ENCODE results near the gene FBXO8.
"Not testable (repeated sequence)": the region's sequence is repeated elsewhere in the genome, so short reads cannot be mapped to it uniquely, and the experiment has no call there.

The FBXO8 gene

DNA sequence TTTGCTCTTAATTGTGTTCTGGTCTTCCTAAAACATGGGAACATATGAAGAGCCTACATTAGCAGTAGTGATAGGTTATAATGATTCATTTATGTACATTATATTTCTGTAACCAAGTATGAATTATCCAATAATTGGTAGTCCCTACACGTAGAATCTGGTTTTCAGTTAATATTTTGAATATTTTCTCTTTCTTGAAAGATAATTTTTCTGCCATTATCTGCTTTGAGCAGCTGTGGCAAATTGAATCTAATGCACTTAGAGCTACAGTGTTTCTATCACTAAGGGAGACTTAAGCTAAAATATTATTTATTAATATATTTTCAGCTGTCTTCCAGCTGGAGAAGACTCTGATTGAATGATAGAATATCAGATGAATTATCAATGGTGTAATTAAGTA, 21.2 kb upstream of the FBXO8 start:
- Mint-ChIP-seq H3K9me3 (no peaks in the 10 kb centered on the region), H3K36me3 (peaks cover 56% of the 10 kb centered on the region), H3K27ac (no peak overlapping the region), H3K4me1 (no peaks in the 10 kb centered on the region), H3K4me3 (no peak overlapping the region)
- ATAC-seq, result no peak
- no peak for DNase-seq (ENCODE audit: low spot score in 2 of 2)

DNA sequence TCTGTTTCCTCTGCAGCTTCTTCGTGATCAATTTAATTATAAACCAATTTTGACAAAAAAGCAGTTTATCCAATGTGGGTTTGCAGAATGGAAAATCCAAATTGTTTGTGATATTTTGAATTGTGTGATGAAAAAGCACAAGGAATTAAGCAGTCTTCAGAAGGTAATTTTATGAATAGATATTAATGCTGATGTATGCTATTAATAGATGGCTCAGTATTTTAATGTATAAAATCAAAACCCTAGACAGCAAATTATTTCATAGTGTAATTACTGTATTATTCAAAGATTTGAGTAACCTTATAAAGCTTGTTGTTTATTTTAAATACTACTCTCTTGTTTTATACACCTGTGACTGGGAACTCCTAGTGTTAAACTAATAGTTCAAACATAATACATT, 20.2 kb upstream of the FBXO8 start:
- Mint-ChIP-seq H3K27ac (no peak overlapping the region), H3K9me3 (no peaks in the 10 kb centered on the region), H3K36me3 (peaks cover 62% of the 10 kb centered on the region), H3K4me3 (no peak overlapping the region), H3K4me1 (no peaks in the 10 kb centered on the region)
- no peak for ATAC-seq
- DNase-seq (ENCODE audit: low spot score in 2 of 2), result no peak

DNA sequence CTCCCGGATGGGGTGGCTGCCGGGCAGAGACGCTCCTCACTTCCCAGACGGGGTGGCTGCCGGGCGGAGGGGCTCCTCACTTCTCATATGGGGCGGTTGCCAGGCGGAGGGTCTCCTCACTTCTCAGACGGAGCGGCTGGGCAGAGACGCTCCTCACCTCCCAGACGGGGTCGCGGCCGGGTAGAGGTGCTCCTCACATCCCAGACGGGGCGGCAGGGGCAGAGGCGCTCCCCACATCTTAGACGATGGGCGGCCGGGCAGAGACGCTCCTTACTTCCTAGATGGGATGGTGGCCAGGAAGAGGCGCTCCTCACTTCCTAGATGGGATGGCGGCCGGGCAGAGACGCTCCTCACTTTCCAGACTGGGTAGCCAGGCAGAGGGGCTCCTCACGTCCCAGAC, 11.7 kb upstream of the FBXO8 start:
- H3K27ac Mint-ChIP-seq; ATAC-seq; H3K4me3 Mint-ChIP-seq; H3K4me1 Mint-ChIP-seq; DNase-seq (ENCODE audit: low spot score in 2 of 2): not testable (repeated sequence)
- peaks cover 14% of the 10 kb centered on the region for H3K9me3 Mint-ChIP-seq
- peaks cover 20% of the 10 kb centered on the region for H3K36me3 Mint-ChIP-seq

DNA sequence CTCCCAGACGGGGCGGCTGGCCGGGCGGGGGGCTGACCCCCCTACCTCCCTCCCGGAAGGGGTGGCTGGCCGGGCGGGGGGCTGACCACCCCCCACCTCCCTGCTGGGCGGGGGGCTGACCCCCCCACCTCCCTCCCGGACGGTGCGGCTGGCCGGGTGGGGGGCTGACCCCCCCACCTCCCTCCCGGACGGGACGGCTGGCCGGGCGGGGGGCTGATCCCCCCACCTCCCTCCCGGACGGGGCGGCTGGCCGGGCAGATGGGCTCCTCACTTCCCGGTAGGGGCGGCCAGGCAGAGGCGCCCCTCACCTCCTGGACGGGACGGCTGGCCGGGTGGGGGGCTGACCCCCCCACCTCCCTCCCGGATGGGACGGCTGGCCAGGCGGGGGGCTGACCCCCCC, 11.2 kb upstream of the FBXO8 start:
- not testable (repeated sequence) for H3K4me3 Mint-ChIP-seq; H3K27ac Mint-ChIP-seq; ATAC-seq; DNase-seq (ENCODE audit: low spot score in 2 of 2); H3K4me1 Mint-ChIP-seq
- peaks cover 18% of the 10 kb centered on the region for H3K36me3 Mint-ChIP-seq
- peaks cover 14% of the 10 kb centered on the region for H3K9me3 Mint-ChIP-seq

DNA sequence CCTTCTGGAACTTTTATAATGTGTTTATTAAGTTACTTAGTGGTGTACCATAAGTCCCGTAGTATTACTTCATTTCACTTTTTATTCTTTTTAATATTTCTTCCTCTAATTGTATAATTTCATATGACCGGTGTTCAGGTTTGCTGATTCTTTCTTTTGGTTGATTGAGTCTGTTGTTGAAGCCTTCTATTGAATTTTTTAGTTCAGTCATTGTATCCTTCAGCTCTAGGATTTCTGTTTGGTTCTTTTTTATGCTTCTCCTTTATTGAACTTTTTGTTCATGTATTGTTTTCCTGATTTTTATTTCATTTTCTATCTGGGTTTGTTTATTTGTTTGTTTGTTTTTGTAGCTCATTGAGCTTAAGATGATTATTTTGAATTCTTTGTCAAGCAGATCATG, 9.0 kb upstream of the FBXO8 start:
- Mint-ChIP-seq H3K4me1 (peaks cover 8% of the 10 kb centered on the region), H3K4me3 (no peak overlapping the region), H3K36me3 (peaks cover 13% of the 10 kb centered on the region), H3K9me3 (peaks cover 14% of the 10 kb centered on the region), H3K27ac (no peak overlapping the region)
- DNase-seq (ENCODE audit: low spot score in 2 of 2) (no peak), ATAC-seq (no peak)

DNA sequence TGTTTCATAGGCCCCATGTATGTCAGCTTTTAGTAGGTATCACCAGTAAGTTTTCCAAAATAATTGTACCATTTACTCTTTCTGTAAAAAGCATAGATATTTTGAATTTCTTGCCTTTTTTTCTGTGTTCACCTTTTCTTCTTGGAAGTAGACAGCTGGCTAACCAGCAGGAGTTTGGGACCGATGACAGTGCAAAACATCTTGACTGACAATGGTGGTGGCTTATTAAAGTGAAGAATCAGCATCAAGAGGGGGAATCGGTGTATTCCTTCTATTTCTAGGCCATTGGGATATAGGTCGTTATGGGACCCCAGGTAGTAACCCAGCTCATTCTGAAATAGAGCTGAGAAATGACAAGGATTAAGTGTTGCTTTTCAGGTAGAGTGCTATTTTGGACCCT, 3.4 kb upstream of the FBXO8 start:
- DNase-seq (ENCODE audit: low spot score in 2 of 2), result no peak
- H3K36me3 Mint-ChIP-seq, result peaks cover 23% of the 10 kb centered on the region
- H3K9me3 Mint-ChIP-seq, result peaks cover 4% of the 10 kb centered on the region
- H3K27ac Mint-ChIP-seq, result no peak overlapping the region
- no peak overlapping the region for H3K4me3 Mint-ChIP-seq
- peaks cover 27% of the 10 kb centered on the region for H3K4me1 Mint-ChIP-seq
- ATAC-seq, result no peak

DNA sequence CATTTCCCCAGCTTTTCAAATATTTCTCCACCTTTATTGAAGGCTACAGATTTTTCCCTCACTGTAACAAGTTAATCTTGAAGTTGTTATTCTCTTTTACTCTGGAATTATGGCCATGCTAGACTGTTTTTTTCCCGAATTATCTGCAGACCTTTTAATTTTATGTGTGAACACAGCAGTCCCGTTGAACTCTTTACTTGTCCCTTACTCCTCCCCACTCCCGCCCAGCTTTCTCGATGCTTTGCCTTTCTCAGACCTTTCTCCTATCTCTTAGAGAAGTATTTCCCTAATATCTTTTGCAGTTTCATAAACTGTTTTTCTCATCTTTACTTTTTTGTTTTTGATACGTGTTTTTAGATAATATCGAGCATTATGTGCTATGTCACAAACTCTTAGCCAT, 1.0 kb upstream of the FBXO8 start:
- no peak for DNase-seq (ENCODE audit: low spot score in 2 of 2)
- Mint-ChIP-seq H3K36me3 (peaks cover 22% of the 10 kb centered on the region), H3K4me3 (peak overlapping the region; percentile 97), H3K4me1 (peaks cover 42% of the 10 kb centered on the region), H3K9me3 (no peaks in the 10 kb centered on the region), H3K27ac (peak overlapping the region; percentile 99)
- no peak for ATAC-seq

DNA sequence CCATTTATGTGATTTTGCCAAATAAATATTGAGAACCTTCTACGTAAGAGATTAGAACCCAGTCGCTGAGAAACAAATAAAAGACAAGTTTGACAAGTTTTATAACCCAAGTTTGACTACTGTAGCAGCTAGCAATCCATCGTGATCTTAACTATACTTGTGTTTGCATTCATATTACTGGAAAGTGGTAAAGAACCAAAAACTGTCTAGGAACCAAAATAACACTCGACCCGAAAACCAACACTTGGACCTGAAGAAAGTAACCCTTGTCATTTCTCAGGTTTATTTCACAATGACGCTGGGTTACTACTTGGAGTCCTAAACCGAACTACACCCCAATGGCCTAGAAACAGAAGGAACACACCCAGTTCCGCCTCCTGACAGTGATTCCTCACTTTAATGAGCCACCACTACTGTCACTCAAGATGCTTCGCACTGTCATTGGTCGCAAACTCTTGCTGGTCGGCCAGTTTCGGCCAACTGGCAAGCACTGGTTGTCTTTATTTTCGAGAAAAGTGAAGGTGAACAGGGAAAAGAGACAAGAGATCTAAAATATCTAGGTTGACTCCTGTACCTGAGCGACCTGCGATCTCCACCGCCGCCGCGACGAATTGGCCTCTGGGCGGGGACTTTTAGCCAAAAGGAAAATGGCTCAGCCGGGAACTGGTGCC, 496 bp downstream of the FBXO8 start:
- peaks cover 54% of the 10 kb centered on the region for H3K4me1 Mint-ChIP-seq
- H3K9me3 Mint-ChIP-seq, result no peaks in the 10 kb centered on the region
- peaks cover 22% of the 10 kb centered on the region for H3K36me3 Mint-ChIP-seq
- DNase-seq (ENCODE audit: low spot score in 2 of 2), result peak in 1 of 2 donors; percentile 54
- ATAC-seq, result peak; percentile 98
- H3K27ac Mint-ChIP-seq, result peak overlapping the region; percentile 99
- peak overlapping the region; percentile 97 for H3K4me3 Mint-ChIP-seq

DNA sequence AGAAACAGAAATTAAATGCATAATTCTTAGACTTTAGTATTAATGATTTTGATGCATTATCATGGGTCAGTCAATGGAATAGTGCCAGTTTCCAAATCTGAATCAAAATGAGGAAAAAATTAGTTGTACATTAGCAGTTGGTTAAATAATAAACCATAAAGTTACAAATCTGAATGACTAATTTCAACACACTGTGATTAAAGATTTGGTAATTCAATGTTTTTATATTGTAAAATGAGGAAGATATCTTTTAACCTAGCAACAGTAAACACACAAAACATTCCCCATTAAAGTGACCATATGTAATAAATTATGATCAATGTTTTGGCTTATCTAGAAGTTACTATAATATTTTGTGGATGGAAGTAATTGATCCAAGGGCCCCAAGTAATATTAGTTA, 1.6 kb downstream of the FBXO8 start:
- Mint-ChIP-seq H3K4me3 (peak overlapping the region; percentile 97), H3K36me3 (peaks cover 22% of the 10 kb centered on the region), H3K4me1 (peaks cover 54% of the 10 kb centered on the region), H3K27ac (peak overlapping the region; percentile 99), H3K9me3 (no peaks in the 10 kb centered on the region)
- DNase-seq (ENCODE audit: low spot score in 2 of 2), result no peak
- no peak for ATAC-seq

DNA sequence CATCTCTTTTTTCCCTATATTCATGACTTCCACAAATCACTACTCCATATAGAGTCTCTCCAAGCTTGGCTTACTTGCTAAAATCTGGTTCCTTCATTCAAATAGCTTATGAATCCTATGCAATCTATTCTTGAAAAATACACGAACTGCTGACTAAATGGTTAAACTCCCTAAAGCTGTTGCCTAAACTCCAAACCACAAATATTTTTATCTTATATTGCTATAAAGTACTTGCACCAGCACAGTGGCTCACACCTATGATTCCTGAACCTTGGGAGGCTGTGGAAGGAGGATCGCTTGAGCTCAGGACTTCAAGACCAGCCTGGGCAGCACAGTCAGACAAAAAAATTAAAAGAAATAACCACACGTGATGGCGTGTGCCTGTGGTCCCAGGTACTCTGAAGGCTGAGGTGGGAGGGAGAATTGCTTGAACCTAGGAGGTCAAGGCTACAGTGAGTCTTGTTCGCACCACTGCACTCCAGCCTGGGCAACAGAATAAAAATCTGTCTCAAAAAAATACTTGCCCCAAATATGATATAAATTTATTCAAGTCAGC, 2.2 kb downstream of the FBXO8 start:
- peaks cover 53% of the 10 kb centered on the region for H3K4me1 Mint-ChIP-seq

DNA sequence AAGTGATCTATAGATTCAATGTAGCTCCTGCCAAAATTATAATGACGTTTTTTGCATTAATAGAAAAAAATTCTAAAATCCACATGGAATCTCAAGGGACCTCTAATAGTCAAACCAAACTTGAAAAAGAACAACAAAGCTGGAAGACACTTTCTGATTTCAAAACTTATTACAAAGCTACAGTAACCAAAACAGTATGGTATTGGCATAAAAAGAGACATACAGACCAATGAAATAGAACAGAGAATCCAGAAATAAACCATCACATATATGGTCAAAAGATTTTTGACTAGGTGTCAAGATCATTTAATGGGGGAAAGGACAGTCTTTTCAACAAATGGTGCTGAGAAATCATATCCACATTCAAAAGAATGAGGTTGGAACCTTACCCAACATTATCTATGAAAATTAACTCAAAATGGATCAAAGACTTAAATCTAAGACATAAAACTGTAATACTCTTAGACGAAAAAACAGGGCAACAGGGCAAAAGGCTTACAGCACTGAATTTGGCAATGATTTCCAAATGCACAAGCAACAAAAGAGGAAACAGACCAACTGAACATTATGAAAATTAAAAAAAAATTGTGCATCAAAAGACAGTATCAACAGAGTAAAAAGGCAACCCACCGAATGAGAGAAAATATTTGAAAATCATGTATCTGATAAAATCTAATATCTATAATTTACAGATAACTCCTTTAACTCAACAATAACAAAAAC, 3.9 kb downstream of the FBXO8 start:
- peaks cover 22% of the 10 kb centered on the region for H3K36me3 Mint-ChIP-seq
- H3K4me1 Mint-ChIP-seq, result peaks cover 47% of the 10 kb centered on the region
- no peak overlapping the region for H3K4me3 Mint-ChIP-seq
- DNase-seq (ENCODE audit: low spot score in 2 of 2) (no peak), ATAC-seq (no peak)
- no peak overlapping the region for H3K27ac Mint-ChIP-seq
- H3K9me3 Mint-ChIP-seq, result no peaks in the 10 kb centered on the region

More for the DNA sequence above, 2.2 kb downstream of the FBXO8 start:
- no peak for DNase-seq (ENCODE audit: low spot score in 2 of 2)
- ATAC-seq, result no peak
- Mint-ChIP-seq H3K9me3 (no peaks in the 10 kb centered on the region), H3K36me3 (peaks cover 22% of the 10 kb centered on the region), H3K4me3 (peak overlapping the region; percentile 97), H3K27ac (no peak overlapping the region)

DNA sequence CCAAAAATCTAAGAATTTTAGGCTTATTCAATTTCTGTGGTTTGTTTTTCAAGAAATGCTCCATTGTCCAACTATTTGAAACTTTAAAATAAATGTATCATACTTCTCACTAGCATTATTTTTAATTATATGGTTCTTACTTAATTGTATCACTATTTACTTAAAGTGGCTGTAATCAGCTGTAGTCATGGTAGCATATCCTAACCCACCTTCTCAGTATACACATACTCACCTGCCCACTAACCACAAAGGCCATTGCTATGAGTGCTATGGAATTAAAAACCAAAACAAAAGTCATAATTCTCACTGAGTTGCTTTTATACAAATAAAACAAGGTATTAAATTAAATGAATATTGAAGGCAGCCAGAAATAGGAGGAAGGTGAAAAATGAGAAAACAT, 5.0 kb downstream of the FBXO8 start:
- no peak for DNase-seq (ENCODE audit: low spot score in 2 of 2)
- peak; percentile 73 for ATAC-seq
- Mint-ChIP-seq H3K4me1 (peaks cover 40% of the 10 kb centered on the region), H3K4me3 (no peak overlapping the region), H3K9me3 (no peaks in the 10 kb centered on the region), H3K36me3 (peaks cover 12% of the 10 kb centered on the region), H3K27ac (peak overlapping the region; percentile 67)

DNA sequence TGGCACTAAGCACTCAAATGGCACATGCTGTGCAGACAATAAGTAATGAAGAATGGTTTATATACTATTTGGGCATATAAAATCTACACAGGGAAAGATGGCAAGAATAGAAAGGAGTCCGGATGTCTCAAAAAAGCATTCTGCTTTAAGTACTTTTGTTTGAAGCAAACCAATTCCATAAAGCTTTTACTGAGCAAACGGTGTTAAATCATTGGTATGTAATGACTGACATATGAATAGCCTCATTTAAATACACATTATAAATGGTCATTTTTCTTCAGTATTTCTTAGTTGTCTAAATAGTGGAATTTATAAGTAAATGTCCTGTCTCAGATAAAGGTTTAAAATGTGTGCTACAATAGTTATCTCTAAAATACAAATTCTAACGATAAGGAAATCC, 6.0 kb downstream of the FBXO8 start:
- Mint-ChIP-seq H3K36me3 (peaks cover 5% of the 10 kb centered on the region), H3K9me3 (no peaks in the 10 kb centered on the region), H3K4me3 (no peak overlapping the region), H3K4me1 (peaks cover 34% of the 10 kb centered on the region), H3K27ac (no peak overlapping the region)
- ATAC-seq (no peak), DNase-seq (ENCODE audit: low spot score in 2 of 2) (no peak)

DNA sequence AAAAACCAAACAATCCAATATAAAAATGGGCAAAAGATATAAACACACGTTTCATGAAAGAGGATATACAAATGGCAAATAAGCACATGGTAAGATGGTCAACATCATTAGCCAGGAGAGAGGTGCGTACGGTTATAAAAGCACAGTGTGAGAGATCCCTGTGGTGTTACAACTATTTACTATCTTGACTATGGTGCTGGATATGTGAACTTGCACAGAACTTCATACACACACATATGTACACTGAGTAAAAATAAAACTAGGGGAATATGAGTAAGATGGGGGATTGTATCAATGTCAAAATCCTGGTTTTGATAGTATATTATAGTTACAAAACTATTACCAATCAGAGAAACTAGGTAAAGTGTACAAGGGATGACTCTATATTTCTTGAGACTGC, 8.4 kb downstream of the FBXO8 start:
- Mint-ChIP-seq H3K27ac (no peak overlapping the region), H3K9me3 (no peaks in the 10 kb centered on the region), H3K36me3 (peaks cover 3% of the 10 kb centered on the region), H3K4me1 (peaks cover 31% of the 10 kb centered on the region), H3K4me3 (no peak overlapping the region)
- DNase-seq (ENCODE audit: low spot score in 2 of 2), result no peak
- peak; percentile 64 for ATAC-seq

DNA sequence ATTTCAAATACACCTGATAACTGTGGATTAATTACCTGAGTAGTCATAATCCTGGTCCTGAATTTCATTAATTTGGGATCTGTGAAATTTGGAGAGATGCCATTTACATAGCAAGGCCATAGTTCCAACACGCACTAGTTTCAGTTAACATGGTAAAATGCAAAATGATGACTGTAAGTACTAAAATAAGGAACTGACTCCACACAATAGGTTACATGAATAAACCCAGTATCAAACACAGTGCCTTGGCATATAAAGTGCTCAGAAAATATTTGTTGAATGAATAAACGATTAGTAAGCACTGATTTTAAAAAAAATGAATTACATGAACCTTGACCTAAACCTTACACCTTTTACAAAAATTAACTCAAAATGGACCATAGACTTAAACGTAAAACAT, 9.0 kb downstream of the FBXO8 start:
- ATAC-seq (no peak), DNase-seq (ENCODE audit: low spot score in 2 of 2) (no peak)
- Mint-ChIP-seq H3K27ac (no peak overlapping the region), H3K4me3 (no peak overlapping the region), H3K36me3 (no peaks in the 10 kb centered on the region), H3K9me3 (no peaks in the 10 kb centered on the region), H3K4me1 (peaks cover 28% of the 10 kb centered on the region)

DNA sequence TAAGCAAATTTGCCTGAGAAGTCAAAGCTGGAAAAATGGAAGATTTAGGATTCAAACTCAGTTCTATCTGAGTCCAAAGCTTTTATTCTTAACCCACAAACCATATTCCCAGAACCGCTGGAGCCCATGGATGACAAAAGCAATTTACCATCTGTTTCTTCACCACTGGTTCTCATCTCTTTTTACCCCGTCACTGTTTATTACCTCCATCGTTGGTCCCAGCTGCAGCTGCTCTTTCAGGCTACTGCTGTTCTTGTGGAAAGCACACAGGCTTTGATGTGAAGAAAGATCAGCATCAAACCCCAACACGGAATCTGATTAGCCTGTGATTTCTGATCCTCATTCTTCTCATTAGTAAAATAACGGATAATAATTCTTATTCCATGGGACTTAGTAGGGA, 9.5 kb downstream of the FBXO8 start:
- ATAC-seq (no peak), DNase-seq (ENCODE audit: low spot score in 2 of 2) (no peak)
- Mint-ChIP-seq H3K4me3 (no peak overlapping the region), H3K9me3 (no peaks in the 10 kb centered on the region), H3K36me3 (no peaks in the 10 kb centered on the region), H3K27ac (no peak overlapping the region), H3K4me1 (peaks cover 23% of the 10 kb centered on the region)
